DMS 273 (cell line): ENCODE results near the gene ZNF830.
"Not testable (repeated sequence)": the region's sequence is repeated elsewhere in the genome, so short reads cannot be mapped to it uniquely, and the experiment has no call there.

ENCODE experiments used
- DNase-seq: peaks from one replicate; lab custom pipeline; 2025; ENCODE audit not compliant: unreplicated experiment; lab: John Stamatoyannopoulos, UW

ZNF830 gene

DNA sequence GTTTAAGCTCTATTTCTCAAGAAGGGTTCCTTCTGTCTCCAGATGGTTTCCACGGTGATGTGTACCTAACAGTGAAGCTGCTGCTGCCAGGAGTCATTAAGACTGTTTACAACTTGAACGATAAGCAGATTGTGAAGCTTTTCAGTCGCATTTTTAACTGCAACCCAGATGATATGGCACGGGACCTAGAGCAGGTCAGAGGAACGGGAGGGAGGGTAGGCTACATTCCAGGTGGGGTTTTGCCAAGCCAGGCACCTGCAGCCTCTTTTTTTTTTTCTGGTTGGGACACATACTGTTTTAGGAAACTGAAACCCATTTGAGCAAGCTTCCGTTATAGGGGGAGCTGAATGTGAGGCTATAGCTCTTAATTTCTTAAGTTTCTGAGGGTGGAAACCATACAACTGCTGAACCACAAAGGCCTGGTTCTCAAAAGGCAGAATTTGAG, 29.6 kb downstream of the ZNF830 start:
- DNase-seq, result peak; percentile 50

DNA sequence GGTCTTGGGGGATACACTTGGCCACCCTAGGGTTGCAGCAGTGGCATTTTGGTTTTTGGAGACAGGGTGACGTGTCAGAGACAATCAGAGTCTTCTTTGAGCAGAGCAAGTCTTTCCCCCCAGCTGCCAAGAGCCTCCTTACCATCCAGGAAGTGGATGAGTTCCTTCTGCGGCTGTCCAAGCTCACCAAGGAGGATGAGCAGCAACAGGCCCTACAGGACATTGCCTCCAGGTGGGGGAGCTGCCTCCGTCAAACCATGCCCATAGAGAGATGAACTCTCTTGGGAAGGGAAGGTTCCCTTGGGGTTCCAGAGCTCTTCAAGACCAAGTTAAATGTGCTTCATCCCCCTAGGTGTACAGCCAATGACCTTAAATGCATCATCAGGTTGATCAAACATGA, 30.3 kb downstream of the ZNF830 start:
- no peak for DNase-seq

DNA sequence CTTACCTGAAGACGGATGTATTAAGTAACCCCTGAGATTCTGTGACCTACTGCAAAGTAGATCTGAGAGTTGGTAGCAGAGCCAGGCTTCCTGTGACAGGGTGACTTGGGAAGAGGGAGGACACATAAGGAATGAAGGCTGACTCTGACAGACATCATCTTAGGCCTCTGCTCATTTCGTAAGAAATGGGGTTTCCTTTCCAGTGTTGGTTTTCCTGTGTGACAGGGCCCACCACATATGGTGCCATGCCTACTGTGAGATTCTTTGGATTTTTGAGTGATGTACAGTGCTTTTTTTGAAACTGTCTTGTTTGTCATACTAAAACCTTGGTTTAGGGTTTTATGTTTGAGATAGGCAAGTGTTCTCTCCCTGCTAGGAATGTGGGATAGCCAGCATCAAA, 31.7 kb downstream of the ZNF830 start:
- DNase-seq, result no peak

DNA sequence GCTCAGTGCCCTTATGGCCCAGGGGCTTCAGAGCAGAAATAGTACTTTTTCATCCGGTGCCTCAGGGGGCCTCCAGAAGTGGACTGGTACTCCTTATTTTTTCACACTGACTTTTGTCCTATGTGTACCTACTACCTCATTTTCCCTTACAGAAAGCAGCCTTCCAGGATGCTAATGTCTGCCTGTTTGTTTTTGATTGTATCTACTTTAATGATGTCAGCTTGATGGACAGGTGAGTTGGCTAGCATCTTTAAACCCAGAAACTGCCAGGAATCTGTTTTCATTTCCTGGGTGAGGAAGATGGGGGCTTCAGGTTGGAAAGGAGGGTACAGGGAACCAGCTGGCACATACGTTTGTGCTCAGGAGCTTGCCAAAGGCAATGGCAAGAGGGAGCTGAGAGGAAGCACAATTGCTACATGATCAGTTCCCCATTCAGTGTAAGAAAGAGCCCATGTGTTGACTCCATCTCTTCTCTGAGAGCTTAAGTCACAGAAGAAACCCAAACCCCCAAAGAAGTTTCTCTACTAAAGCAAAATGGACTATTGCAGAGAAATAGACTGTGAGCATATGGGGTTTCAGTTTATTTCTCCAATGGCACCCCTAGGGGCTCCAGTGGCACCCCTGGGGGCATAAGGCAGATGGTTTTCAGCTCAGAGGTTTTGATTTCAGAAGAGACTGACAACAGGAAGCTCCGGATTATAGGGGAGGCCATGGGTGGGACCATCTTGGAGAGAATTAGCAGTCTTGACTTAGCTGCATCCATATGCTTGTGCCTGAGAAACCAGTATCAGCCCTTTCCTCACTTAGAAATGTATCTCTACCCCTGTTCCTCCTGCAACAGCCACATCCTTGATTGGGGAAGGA, 35.3 kb downstream of the ZNF830 start:
- DNase-seq, result peak; percentile 45

DNA sequence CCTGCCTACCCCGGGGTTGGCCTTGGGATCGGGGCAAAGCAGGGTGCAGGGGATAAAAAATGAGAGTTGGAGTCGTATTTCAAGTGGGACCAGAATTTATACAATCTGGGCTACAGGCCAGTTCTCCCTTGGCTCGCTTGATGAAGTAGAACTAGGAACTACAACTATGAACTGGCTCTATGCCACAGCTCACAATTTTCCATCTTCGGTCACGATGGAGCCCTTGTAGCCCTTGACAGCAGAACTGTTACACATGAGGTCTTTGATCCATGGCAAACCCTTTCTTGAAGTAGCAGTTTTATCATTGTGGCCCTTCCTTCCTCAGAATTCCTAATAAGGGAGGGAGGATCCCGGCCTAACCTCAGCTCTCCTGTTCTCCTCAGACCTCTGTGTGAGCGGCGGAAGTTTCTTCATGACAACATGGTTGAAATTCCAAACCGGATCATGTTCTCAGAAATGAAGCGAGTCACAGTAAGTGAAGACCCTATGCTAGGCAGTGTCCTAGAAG, 36.1 kb downstream of the ZNF830 start:
- peak; percentile 60 for DNase-seq

DNA sequence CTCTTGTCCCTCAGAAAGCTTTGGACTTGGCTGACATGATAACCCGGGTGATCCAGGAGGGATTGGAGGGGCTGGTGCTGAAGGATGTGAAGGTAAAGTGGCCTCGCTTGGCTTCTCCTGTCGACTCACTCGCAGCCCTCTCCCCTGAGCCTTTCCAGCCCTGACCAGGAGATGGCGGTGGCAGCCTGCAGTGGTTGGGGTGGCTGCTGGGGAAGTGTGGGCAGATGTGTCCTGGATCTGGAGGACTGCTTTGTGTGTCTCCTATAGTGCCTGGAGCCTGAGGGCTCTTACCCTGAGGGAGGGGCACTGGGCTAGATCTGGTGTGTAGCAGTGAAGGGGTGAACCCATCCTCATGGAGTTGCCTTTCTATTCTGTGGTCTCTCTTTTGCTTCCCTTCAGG, 36.9 kb downstream of the ZNF830 start:
- DNase-seq, result peak; percentile 79

DNA sequence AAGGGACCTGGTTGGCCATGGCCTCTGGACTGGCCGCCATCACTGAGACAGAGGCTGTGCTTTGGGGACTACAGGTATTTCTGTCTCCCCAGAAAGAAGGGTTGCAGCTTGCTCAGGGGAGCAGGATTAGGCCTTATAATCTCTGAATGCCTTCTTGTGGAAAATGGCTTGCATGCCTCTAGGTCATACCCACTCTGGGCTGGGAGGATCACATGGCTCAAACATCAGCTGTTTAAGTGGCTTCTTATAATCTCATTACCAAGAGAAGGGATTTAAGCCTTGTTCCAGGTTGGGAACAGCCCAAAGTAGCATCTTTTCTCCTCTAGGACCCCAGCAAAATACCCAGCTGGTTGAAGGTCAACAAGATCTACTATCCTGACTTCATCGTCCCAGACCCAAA, 38.1 kb downstream of the ZNF830 start:
- DNase-seq, result no peak

DNA sequence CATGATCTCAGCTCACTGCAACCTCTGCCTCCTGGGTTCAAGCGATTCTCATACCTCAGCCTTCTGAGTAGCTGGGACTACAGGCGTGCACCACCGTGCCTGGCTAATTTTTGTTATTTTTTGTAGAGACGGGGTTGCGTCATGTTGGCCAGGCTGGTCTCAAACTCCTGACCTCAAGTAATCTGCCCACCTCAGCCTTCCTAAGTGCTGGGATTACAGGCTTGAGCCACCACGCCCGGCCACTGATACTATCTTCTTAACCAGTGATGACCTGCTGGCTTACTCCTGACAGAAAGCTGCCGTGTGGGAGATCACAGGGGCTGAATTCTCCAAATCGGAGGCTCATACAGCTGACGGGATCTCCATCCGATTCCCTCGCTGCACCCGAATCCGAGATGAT, 39.6 kb downstream of the ZNF830 start:
- not testable (repeated sequence) for DNase-seq

DNA sequence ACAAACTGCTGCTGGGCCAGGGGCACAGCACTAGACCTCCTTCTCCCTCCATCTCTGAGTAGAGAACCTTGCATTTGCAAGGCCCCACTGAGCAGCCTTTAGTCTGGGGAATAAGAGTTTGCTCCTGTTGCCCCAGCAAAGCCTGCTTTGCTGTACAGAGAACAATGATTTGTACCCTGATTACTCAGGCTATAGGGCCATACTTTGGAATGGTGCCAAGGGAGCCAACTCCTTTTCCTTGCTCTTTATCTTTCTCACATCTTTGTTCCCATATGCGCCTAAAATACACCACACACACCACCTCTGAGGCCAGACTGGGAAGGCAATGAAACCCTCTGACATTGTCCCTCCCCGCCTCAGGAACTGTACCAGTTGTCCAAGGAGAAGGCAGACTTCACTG, 40.2 kb downstream of the ZNF830 start:
- no peak for DNase-seq

DNA sequence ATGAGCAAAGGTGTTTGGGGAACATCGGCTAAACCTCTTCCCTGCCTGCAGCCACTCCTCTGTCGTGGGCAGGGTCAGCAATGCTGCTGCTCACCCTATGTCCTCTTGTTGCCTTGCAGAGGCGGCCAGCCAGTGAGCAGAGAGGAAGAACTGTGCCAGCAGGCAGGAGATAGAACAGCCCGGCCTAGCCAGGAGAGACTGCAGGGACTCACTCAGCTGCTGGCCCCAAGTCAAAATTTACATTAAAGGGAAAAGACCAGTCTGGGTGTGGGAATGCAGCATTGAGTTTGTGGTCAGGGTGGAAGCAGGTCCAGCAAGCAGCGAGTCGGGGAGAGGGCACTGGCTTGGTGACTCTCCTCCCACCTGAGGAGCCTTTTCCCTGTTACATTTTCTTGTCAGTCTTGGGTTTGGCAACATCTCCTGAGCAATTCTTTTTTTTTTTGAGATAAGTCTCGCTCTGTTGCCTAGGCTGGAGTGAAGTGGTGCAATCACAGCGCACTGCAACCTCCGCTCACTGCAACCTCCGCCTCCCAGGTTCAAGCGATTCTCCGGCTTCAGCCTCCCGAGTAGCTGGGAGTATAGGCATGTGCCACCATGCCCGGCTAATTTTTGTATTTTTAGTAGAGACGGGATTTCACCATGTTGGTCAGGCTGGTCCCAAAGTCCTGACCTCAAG, 41.7 kb downstream of the ZNF830 start:
- no peak for DNase-seq

DNA sequence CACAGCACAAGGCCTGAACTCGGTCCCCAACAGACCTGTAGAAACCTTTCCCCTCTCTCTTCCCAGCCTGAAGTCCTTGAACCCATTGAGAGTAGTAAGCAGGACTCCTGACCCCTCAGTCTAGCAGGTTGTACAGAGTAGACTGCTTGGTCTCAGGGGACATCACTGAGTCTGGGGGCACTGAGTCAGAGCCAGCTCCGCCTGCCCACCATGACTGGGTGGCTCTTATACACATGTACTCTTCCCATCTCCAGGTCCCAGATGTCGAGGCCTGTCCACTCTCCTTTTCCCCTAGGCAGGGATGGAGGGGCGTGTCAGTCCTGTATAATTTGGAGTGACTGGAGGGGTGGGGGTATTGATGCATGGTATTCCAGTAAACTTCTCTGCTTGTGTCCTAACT, 42.4 kb downstream of the ZNF830 start:
- DNase-seq, result no peak

DNA sequence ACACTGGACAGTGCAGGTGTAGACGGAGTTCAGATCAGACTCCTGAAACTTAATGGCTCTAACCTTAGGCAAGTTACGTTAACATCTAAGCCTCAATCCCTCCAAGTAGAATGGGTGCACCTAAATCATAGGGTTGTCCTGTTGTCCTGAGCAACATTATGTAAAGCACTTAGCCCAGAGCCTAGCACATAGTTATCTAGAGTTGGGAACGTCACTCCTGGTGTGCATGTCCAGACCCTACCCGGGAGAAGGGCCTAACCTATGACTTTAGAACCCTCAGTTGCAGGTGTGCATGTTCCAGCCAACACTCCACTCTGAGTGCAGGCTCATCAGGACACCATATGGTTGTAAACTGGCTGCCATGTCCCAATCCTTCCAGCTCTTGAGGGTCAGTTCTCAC, 45.0 kb downstream of the ZNF830 start:
- no peak for DNase-seq

DNA sequence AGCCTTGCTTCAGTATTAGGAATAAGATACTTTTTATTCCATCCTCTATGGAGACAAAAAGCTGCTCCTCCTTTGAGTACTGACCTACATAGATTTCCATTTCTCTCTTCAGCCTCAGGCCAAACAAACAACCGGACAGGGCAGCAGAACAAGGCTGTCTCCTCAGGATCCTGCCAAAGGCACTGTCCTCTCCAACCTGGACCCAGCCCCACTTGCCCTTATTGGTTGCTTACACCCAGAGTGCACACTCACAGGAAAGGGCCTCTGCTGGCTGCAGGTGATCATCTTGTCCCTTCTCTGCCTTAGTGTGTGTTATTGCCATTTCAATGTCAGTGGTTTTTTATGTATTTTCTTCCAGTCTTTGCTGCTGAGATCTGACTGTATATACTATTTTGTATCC, 45.6 kb downstream of the ZNF830 start:
- DNase-seq, result no peak

DNA sequence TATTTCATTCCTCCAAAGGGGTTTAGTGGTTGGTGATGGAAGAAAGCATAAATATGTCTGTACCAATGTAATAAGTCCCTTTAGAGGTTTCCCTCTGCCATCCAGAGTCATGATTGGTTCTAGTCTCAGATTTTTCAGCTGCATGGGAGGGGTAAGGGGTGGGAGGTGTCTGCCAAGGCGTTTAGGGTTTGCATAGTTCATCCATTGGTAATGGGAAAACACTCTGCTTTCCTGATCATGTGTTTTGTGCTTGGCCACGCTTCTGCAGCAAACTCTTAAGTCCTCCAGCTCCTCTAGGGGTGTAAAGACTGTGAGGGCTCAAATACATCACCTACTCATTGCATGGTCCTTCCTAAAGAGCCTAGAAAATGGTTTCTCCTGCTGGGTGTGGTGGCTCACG, 48.8 kb downstream of the ZNF830 start:
- no peak for DNase-seq

DNA sequence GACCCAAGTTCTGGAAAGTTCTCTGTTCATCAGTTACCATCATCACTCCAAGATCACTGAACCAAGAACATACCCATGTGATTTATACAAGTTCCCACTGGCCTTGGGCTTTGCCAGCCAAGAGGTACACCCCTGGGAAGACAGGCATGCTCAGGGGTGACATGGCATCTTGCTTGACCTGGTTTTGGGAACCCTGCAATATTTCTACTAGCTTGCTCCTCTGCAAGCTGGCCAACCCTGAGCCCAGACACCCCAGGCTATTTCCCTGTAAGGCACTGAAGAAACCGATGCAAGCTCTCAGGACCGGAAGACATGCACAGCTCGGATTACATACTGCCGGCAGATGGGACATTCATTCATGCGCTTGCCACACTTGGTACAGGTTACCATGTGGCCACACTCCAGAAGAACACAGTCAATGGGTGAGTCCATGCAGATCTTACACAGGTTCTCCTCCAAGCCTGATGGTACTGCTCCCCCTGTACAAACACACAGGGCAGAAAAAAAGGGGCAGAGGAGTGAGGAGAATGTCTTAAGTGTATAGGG, 50.4 kb downstream of the ZNF830 start:
- peak; percentile 91 for DNase-seq
